Measurements from ENCODE around the gene PAM.
"Not testable (repeated sequence)": the region's sequence is repeated elsewhere in the genome, so short reads cannot be mapped to it uniquely, and the experiment has no call there.

The PAM gene

DNA sequence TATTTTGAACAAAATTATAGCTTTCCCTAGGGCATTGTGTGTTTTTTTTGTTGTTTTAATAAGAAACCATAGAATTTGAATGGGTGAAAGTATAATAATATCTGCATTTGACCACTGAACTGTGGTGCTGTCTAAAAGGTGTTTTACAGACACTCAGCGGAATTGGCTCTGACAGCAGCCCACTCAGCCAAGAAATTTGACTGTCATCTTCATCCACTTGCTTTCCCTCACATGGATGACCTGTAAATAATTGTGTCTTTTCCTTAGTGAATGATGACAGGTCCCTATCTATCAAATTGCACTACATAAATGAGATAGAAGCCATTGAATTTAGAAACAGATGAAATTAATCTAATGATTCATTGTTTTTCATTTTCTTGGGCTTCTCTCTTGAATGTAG is 150.0 kb downstream of the PAM start:
- DNase-seq = no peak

DNA sequence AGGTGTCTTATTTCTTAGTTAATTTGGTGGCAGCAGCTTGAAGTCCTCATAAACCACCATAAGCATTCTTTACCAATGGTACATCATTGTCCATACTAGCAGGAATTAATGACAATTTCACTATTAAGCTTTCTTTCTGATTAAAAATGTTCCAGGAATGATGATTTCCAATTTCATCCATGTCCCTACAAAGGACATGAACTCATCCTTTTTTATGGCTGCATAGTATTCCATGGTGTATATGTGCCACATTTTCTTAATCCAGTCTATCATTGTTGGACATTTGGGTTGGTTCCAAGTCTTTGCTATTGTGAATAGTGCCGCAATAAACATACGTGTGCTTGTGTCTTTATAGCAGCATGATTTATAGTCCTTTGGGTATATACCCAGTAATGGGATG is 152.0 kb downstream of the PAM start:
- DNase-seq = not testable (repeated sequence)

DNA sequence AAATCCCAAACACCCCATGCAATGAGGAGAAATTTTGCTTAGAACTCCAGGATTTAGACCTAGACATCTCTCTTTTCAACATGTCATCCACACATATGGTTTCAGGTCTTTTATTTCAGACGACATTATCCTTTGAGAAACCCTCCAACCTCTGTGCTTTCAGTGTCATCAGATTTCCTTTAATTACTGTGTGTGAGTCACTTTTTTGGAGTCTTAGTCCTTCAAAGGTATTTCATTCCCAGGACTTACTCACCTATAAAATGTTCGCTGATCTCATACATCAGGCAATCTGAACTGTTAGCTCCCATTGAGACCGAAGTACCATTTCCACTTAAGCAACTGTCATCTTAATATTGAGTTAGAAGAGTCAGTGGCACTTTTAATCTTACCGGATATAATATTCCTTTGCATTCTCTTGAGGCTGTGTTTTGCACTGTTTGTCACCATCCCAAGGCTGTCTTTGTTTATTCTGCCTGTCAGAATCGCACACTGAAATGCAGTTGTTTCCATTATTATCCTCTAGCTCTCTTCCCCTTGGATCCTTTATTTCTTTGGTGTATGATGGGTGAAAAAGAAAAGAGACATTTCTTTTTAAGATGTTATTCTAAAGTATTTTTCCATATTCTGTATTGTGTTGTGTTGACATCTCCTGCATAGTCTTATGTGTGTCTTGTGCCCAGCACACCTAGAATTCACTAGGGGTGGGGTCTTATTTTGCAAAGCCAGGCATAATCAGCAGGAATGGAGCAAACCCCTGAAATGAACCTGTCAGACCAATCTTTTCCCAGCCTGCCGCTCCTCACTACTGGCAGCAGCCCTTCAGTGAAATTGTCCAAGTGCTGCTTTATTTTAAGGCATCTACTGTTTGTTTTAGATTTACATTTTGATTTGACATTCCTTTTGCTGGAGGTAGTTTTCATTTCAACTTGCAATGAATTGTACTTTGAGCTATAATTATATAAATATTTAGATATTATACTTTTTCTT is 155.4 kb downstream of the PAM start:
- no peak for DNase-seq

DNA sequence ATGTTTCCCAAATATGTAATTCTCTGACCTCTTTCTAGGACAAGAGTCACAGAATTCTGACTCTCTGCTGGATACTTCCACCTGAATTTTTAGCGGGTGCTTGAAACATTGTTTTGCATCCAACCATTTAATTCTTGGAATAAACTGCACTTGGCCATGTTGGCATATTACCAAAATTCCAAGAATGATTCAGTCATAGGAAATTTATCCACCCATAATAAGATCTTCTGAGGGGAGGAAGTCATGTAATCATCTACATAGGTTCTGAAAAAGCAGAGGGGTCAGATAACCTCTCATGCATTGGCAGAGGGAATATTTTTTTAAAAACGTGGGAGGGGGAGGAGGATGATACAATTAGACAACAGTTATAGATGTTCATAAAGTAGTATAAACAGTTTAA is 156.9 kb downstream of the PAM start:
- DNase-seq = no peak

DNA sequence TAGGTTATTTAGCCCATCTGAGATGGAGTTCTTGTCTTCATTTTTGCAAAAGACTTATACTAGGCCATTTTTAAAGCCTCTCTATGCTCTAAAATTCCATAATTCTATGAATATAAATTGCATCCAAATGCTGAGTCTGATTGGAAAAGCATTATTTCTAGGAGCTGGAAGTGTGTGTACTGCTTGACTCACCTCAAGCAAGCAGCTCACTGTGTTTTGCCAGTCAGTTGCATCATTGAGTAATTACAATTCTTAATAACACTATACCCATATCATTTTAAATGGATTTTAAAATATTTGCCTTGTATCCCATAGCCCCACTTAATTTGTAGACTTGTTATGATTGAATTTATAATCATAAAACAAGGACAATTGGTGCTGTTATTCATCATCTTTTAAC is 161.0 kb downstream of the PAM start:
- no peak for DNase-seq

DNA sequence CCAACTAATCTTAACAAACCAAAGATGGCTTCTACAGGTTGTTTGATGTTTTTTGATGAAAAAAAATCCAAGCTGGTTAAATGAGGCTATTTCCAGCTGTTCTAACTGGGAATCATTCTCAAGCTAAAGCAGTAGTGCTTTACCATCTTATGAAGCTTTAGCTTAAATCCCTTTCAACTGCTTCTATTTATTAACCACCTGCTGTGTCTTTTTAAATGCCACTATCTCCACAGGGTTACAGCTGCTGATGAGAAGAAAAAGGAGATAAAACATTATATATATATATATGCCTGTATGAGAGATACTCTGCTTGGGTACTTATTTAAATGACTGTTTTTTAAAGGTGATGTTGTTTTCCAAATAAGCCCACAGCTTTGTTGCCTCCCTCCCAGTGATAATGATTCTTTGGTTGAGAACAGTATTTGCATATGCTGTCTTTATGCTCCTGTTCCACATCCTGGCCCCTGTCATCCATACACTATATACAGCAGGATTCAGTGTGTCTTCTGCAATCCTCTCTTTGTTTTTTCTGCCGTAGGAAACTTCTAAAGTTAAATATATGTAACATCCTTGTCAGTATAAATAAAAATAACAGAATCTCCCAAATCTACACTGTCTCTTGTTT is 164.0 kb downstream of the PAM start:
- DNase-seq = no peak

DNA sequence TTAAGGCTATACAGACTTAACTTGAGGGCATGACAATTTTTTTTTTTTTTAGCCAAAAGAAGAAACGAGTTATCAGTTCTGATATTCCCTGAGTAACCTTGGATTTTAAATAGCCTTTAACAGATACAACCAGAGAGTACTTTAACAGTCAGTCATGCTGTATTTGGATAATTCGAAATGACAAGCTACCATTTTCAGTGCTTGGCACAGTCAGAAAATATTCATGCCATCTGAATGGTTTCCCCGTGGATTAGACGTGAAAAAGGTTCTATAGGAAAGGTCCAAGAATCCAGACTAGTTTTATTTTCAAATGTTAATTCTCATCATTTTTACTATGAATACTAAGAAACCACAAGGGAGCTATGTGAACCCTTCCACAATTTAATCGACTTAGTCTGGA is 165.7 kb downstream of the PAM start:
- DNase-seq = no peak

DNA sequence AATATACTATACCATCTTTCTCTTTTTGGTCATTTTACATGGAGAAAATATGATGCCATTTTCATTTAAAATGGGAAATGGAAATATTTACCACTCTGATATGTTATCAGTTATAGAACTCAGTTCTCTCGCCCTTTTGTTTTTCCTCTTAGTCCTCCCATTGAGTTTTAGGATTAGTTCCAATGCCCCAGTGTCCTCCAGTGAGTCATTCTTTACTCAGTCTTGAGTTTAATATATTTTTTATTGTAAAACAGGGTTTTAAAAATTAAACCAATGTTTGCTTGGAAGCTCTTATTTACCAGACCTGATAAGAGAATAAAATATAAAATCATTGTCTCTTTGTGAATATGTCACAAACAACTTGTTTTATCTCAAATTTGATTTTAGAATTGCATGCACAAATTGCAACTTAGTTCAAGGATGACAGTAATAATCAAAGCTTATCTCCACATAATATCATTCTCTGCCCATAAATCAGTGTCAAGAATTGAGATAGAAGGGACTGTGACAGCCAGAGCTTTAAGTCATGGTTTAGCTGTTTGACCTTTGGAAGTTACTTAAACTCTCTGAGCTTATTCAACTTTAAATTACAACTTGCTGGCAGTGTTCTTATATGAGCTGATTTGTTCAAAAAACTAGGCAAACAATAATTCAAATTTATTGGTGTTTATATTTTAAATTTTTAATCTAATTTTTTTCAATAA is 166.4 kb downstream of the PAM start:
- DNase-seq = no peak

DNA sequence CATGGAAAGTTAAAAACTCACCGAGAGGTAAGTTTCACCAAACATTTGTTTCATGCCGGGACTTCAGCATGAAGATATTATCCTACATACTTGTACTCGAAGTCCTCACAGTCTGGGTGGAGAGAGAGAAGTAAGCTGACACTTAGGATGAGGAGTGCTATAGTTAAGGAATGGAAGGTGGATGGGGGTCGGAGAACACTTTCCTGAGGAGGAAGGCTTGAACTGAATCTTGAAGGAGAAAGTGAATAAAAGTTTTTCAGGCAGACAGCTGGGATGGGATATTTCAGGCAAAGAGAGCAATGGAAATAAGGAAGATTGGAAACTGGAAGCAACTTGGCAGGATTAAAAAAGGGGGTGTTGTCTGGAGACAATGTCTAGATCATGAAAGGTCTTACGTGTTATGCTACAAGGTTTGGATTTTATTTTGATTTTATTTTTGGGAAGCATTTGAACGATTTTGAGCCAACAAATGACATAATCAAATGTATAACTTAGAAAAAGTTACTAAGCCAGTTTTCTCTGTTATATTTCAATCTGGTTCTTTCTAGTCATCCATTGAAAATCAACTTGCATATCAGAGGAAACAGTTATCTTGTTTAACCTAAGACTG is 167.1 kb downstream of the PAM start:
- no peak for DNase-seq

DNA sequence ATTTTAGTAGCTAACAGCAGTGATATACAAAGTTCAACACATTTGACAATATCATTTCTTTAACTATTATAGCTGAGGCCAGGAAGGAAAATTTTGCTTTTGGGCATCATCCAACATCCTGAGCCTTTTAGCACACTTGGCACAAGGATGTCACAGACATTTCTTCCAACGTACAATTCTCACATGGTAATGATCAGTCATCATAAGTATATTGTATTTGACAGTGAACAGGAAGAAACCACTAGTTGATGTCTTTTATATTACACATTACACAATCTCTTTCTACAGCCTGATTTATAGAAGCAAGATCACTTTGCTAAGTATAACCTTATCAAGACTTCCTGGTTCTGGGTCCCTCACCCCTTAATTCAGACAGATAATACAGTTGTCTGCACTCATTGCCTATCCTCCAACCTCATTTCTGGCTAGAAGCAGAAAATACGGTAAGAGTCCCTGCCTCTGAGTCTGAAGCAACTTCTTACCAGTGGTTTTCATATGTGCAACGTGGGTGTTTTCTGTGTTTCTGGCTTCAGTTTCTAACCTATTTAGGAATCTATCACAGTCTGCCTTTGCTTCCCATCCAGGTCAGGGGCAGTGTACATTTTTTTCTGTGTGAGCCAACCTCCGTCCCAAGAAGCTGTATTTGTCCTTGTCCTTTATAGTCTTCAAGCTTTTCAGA is 167.8 kb downstream of the PAM start:
- DNase-seq = no peak

DNA sequence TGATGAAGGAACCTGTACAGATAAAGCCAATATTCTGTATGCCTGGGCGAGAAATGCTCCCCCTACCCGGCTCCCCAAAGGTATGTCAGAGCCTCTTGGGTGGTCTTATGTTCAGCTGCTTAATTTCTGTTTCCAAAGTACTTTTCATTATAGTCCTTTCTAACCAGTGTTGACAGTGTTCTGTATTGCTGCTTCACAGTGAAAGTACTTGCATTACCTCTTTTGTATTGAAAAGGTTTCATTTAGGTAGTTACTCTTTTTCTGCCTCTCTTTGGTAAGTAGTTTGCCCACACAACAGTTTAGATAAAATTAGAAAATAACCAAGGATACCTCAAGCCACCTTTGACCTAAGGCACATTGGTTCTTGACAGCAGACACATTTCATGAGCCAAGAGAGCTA is 169.9 kb downstream of the PAM start:
- no peak for DNase-seq

DNA sequence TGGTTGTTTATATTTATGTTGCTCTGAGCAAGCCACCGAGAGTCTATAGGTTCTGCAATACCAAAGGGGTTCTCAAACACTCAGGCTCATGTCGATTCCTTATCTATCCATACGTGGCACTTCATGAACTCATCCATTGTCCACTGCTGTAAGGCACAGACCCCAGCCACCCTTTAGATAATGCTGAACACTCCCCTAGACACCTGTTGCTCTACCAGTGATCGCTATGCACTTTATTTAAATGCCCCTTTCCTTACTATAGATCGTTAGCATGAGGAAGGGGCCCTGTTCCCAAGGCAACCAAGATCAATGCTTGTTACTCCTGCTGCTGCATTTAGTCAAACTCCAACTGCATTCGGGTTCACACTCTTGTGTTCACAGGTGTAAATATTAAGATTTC is 171.9 kb downstream of the PAM start:
- no peak for DNase-seq

DNA sequence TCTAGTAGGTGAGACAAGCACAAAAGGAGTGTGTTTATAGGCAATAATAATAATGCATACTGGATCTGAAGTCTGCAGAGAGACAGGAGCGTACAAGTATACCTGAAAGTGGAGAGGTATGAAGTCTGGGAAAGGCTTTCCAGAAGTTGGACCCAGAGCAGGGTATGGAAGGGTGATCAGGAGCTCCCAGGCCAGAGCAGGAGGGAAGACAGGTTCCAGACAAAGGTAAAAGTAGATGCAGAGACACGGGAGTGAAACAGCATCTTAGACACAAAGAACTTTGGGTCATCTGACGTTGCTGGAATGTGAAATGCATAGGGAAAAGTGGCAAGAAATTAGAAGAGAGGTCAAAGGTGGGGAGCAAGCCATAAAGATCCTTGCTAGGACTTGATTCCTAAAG is 175.1 kb downstream of the PAM start:
- DNase-seq = no peak

DNA sequence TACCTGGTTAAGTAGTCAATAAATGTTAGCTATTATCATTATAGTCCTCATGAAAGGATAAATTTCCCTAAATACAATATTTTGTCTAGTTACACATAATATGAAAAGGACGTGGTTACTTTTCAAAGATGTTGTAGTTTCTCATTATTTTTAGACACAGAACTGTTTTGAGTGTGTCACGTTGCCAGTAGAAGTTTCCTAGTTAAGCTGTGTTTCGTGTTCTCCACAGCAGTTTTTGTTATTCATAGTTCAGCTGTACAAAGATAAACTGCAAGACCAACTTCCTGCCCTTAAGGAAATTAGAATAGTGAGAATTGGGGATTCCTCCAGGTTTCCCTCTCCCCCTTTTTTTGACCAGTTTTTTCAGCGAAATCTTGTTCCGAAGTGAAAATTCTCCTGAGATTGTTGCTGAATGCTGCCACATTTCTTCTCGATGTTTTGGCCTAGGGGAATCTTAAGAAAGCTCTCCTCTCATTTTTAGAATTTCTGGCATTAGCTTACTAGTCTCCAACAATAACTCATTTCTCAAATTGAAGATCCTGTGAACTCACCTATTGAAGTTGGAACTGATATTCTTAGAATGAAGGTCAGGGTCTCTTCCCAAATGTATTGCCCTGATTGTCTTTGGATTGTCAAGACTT is 176.1 kb downstream of the PAM start:
- DNase-seq = no peak

DNA sequence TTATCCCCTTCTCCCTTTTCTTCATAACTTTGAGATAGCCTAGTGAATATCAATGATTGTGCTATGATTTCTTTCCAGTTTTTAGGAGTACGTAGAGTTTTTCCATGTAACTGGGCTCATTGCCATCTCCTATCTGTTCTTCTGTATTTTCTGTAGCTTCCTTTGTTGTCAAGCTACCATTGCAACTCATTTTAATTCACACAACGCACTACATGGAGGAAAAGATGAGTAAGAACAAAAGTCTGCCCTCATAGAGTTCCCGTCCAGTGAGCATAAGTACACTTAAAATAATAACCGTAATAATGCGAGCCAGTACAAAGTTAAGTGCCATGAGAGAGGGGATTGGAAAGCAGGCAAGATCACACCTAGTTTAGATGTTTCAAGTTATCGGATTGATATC is 177.7 kb downstream of the PAM start:
- DNase-seq = no peak

DNA sequence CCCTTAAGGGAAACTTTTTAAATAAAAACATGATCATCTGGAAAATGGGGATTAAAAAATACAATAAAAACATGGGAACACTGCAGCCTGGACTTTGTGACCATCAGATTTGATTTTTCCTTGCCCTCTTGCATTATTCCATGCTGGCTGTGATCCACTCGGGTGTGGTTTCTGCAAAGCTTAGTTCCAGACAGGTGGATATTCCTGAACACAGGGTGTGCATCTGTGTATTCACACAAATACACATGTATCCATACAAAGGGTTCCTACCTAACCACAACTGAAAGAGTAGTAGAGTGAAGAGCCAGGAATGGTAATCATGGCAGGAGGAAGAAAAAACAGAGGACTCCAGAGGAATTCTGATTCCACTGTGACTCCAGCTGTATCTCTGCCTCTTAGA is 178.2 kb downstream of the PAM start:
- no peak for DNase-seq

DNA sequence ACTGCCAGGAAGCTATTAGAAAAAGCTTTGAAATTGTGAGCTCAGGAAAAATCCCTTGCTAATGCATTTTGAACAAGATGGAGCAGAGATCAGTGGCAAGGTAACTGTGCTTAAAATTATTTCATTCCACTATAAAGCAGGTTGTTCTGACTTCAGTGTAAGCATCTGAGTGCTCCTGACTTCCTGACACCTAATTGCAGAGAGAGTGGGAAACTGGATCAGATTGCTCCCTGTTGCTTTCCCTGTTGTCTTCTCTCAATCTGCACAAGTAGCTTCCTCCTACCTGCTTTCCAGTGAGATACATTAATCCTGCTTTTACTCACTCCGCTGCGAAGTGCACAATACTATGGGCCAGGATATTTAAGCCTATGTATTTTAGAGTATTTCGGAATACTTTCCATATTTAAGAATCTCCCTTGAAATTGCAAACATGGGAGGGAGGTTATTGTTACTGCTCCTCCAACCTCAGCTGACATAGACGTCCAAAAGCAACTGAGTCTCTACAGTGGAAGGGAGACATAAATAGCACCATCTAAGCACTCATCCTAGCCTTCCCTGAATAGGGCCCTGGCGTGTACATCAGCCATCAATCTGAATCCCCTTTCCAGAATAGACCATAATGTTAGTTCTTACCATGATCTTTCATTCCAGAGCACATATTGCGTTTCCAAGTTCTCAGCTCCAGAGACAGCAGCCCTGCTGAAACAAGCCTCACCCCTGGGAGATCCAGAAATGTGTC is 178.8 kb downstream of the PAM start:
- no peak for DNase-seq

DNA sequence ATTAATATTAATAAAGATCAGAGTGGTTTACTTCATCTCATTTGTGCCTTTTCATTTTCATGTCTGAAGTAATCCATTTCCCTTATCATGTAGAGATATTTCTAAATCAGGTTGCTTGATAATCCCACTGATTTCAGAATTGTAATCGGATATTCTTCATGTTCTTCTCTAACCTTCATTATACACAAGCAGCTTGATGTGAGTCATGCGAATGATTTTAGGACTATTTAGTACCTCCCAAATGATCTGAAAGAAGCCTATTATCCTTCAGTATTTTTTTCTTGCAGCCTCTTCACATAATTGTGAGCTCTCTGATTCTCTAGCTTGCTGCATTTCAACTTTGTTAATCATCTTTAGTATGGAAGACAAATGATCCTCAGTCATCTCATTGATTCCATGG is 182.8 kb downstream of the PAM start:
- DNase-seq = no peak

DNA sequence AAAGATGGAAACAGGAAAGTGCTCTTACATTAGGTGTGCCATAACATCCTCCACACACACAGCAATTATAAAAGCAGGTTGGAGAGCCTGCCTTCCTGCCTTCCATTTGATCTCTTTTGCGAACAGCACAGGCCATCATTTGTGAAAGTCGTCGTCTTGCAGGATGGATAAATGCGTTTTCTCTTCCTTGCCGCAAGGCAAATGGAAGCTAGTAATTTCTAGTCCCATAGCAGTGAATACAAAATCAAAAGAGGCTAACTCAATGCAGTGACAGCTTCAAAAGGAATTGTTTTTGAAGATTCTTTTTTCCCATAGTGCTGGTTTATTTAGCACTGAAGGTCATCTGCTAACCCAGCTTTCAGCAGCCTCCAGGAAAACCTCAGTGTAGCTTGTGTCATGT is 186.0 kb downstream of the PAM start:
- no peak for DNase-seq

DNA sequence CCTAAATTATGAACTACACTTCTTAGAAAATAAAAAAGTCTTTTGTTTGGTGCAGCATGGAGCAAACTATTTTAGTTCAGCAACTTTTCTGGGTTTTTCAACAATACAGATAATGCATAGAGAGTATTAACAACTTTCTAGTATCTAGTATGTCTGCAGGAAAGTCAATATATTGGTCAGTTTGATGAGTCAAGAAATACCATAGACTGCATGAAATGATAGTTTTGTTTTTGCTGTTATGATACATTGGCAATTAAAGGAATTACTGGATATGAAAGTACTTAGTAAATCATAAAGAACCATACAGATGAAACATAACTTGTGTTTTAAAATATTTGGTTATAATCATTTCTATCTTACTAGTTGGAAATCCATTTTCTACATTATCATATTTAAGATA is 191.3 kb downstream of the PAM start:
- no peak for DNase-seq

DNA sequence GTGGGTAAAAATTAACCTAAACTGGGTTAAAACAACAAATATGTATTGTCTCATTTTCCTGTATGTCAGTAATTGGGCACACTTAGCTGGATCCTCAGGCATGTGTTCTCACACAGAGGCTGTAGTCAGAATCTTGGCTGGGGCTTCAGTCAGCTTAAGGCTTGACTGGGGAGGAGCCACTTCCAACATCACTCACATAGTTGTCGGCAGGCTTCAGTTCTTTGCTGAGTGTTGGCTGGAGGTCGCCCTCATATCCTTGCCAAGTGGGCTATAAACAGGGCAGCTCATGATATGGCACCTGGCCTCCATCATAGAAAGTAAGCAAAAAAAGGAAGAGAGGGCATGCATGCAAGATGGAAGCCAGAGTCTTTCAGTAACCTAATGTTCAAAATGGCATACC is 191.9 kb downstream of the PAM start:
- no peak for DNase-seq

DNA sequence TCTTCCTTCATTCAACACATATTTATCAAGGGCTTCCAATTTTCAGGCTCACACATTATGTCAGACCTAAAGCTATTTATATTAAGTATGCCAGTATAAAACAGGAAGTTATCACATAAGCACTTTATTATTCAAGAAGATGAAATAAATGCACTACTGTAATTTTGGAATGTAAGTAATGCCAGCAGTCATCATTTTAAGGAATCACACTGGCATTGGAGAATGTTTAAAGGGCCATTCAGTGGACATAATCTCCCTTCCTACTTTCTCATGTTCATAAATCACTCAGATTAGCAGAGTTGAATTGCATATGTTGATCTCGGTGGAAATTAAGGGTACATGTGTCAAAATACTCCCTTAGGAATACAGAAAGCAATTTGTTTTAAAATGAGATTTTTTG is 200.4 kb downstream of the PAM start:
- DNase-seq = no peak
